NCI-H1930 (cell line): Measurements from ENCODE around the gene ACTR3.

Source experiments
- DNase-seq, 2 experiments: peaks; one replicate each; lab custom pipeline; 2025; lab: John Stamatoyannopoulos, UW

The ACTR3 gene

DNA sequence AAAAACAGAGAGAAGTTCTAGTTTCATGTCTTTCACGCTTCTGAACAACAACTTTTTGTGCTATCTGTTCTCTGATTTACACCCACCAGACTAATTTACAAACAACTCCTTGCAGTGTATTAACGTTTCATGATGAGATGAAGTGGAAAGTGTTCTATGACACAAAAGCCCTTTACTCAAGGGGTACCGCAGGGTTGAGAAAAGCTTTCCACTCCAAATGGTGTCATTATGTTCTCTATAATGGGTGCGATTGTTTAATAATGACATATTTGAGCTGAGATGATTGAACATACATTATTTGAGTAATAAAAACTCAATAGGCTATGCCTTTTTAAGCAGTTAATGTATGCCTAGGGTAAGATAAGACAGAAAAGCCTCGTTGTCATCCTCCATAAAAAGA is 76.3 kb downstream of the ACTR3 start:
- DNase-seq: no peak

DNA sequence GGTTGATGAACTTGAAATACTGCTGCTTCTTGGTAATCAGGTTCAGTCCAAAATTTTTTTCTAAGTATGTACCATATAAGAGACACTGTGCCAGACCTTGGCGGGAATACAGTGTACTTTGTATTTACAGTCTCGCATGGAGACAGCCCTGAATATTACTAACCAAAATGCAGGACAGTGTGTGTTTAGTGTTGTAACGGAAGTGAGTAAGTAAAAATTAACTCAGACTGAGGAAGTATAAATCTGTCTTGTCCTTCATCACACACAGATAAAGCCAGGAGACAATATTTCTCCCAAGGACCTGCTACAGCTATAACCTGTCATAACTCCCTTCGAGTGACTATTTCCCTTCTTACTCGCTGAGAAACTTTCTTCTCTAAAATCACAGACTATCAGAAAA is 76.9 kb downstream of the ACTR3 start:
- no peak for DNase-seq

DNA sequence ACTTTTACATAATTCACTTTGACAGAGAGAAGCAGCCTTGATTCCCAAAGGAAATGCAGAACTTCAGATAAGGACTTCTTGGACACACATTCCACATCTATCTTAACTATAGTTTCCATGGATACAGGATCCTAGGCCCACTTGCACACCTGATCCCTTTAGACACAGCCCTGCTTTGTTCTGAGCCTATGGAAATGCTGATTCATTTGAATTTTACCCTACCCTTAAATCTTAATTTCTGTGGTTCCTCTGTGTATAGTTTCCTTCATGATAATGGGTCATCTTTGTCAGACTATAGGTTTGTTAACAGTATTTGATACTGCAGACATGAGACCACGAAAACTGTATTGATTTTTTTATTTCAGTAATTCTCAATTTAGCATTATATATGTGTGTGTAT is 77.4 kb downstream of the ACTR3 start:
- DNase-seq: no peak

GRCh38 chr2:113972766-113973165 is 82.9 kb downstream of the ACTR3 start:
- no peak for DNase-seq

GRCh38 chr2:113973810-113974209 is 83.9 kb downstream of the ACTR3 start:
- no peak for DNase-seq

GRCh38 chr2:113974727-113975126 is 84.8 kb downstream of the ACTR3 start:
- DNase-seq: no peak

- DNase-seq: no peak
Observed at GRCh38 chr2:113976277-113976928, 86.5 kb downstream of the ACTR3 start.

DNA sequence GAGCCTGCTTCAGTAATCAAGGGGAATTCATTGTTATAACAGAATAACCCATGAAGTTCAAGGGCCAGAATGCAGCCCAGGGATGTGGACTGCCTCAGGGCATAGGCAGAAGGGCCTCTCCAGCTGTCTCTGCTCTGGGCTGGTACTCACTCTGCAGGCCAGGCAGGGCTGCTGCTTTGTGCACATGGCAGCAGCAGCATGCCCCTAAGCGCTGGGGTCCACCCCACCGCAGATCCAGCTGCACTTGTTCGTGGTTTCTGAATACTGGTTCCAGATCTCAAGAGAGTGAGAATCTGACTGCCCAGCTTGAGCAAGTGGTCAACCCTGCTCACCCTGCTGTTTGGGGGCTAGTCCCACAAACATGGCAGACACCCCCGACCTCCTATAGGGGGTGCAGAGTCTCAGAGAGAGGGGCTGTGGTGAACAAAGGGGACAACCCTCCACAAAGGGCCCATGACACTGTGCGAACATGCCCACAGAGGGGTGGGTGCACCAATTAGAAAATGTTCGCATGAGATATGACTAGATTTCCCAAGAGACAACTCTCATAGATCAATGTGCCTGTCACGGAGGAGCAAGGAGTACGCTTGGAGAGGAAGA is 87.3 kb downstream of the ACTR3 start:
- no peak for DNase-seq

DNA sequence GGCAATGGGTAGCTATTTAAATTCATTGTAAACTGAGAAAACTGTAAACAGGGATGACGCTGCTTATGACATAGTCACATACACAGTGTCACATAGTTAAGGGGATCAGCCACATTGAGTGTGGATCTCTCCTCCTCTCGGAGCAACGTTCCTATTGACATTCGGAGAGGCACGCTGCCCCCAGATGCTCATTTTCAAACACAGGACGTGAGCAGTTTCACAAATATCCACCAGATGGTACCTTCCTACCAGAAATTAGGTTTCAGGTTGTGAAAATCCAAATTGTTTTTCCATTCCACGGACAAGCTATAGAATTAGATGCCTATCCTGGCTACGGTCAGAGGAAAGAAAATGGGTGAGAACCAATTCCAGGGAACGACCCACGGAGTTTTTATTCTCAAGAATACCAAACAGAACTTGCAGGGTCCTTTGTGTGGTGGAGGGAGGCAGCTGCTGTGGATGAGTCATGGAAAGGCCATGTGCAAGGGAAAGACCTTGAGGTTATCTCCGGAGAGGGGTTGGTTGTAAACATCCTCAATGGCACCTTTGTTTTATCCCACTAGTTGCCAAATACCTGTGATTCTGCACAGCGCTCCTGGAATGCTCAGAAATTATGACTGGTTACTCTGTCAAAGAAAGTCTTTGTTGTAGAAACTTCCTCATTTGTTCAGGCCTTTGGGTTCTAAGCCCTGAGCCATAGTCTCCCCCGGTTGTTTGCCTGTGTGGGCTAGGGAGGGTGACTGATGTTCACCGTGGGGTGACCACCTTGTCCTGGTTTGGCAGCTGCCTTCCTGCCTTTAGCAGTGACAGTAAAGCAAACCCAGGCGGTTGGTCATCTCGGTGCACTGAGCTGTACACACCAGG is 88.0 kb downstream of the ACTR3 start:
- no peak for DNase-seq

DNA sequence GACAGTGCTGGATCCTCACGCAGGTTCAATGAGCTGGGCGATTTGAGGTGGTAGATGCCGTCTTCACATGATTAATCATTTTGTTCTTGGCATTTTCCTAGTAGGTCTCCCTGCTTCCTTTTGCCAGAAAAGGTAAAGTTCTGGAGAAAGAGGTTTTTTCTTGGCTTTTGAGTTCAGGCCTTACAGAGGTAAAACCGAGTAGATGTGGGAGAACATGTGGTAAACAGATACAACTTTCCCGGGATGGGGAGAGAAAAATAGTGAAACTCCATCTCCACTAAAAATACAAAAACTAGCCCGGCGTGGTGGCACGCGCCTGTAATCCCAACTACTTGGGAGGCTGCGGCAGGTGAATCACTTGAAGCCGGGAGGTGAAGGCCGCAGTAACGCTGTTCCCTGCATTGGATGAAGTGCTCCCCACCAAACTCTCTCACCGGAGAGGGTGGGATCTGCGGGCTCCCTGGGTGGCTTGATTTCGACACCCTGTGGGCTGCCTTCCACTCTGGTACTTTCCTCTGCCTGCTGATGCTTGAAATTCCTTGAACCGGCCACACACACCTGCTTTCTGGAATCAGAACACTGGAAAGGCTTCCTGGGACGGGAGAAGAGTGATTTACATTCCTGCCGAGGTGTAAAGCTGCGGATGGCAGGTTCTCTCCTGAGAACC is 88.8 kb downstream of the ACTR3 start:
- no peak for DNase-seq

- no peak for DNase-seq
Observed at GRCh38 chr2:113979191-113980128, 89.6 kb downstream of the ACTR3 start.

- peak in 1 of 2 experiments; percentile 21 for DNase-seq
Observed at GRCh38 chr2:113980946-113981345, 91.1 kb downstream of the ACTR3 start.

DNA sequence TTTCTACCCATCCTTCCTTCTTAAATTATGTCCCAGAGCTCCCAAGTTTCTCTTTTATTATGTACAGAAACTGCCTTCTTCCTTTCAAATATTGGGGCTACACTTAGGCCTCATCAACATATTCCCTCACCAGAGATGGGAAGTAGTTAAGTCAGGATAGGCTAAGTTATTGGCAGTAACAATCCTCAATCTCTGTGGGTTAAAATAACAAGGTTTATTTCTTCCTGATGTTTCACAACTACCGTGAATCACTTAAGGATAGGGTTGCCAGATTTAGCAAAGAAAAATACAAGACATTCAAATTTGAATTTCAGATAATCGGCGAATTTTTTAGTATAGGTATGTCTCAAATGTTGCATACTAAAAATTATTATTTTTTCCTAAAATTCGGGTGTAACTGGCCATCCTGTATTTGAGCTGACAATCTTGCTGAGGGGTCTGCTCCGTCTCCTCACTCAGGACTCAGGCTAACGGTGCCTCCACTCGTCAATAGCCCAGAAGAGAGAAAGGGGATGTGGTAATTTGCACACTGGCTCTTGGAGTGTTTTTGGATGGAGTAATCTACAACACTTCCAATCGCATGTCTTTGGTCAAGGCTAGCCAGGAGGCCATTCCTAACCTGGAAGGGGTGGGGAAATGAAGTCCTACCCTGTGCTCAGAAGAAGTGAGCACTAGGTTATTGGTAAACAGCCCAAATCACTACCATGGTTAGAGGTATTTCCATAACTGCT is 91.7 kb downstream of the ACTR3 start:
- no peak for DNase-seq

DNA sequence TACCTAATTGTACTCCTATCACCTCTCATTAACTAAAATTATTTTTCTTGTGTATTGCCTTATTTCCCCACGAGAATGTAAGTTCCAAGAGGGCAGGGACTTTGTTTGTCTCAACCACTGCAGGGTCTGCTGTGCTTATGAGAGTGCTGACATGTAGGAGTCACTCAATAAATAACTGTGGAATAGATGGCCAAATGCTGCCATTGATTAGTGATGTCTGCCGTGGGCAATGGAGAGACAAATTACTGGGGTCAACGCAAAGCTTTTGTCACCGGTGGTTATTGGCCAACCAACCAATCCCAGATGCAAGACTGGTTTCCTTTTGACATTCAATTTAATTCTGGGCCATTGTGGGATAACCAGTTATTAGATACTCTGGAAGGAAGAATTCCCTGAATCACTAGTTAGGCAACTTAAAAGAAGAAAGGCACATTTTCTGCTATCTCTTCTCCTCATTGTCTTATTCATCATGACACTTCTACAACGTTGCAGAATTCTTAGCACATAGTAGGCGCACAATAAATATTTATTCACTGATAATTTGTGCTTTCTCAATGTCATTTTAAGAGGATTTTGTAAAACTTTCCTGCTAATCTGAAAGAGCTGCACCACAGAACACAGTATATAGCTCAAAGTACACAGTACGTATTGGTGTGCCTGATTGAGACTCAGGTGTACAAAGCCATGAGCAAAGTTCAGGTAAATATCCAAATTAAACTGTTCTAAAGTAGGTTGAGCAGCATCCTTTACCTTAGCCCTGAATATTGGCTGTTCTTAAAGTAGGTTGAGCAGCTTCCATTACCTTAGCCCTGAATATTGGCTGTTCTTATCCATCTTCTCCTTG is 95.9 kb downstream of the ACTR3 start:
- no peak for DNase-seq

- no peak for DNase-seq
Observed at GRCh38 chr2:113986762-113987290, 96.9 kb downstream of the ACTR3 start.

GRCh38 chr2:113992090-113992489 is 102.2 kb downstream of the ACTR3 start:
- DNase-seq: no peak

GRCh38 chr2:113996671-113997594 is 107.0 kb downstream of the ACTR3 start:
- DNase-seq: no peak

DNA sequence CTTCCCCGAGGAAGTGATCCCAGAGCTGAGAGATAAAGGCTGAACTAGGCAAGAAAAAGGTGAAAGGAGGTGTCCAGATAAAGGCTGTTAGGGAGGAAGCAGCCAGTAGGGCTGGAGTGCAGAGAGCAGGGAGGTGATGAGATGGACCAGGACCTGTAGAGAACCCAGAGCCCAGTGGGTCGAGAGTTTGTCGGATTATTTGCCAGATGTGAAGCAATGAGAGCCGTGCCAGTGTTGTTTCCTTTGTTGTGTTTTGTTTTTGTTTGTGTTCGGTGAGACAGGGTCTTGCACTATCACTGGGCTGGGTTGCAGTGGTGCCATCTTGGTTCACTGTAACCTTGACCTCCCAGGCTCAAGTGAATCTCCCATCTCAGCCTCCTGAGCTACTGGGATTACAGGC is 111.3 kb downstream of the ACTR3 start:
- no peak for DNase-seq
